ENCODE results near the gene MEIS3.

Gene MEIS3

GRCh38 chr19:47419030-47419783 is at the start of gene MEIS3:
MEIS3 (minus strand) TSS chr19:47419527; CDS start chr19:47419081, 446 bp downstream.
- DNase-seq (ENCODE audit: low read depth in 1 of 2, low spot score in 1 of 2): no peak

- DNase-seq (ENCODE audit: low read depth in 1 of 2, low spot score in 1 of 2): no peak
These were observed 48.6 kb upstream of the MEIS3 start for GRCh38 chr19:47467914-47468313.

GRCh38 chr19:47465957-47466356 is 46.6 kb upstream of the MEIS3 start:
- no peak for DNase-seq (ENCODE audit: low read depth in 1 of 2, low spot score in 1 of 2)

GRCh38 chr19:47464675-47465419 is 45.5 kb upstream of the MEIS3 start:
- no peak for DNase-seq (ENCODE audit: low read depth in 1 of 2, low spot score in 1 of 2)

GRCh38 chr19:47461876-47462275 is 42.5 kb upstream of the MEIS3 start:
- DNase-seq (ENCODE audit: low read depth in 1 of 2, low spot score in 1 of 2): no peak

GRCh38 chr19:47459477-47459876 is 40.1 kb upstream of the MEIS3 start:
- DNase-seq (ENCODE audit: low read depth in 1 of 2, low spot score in 1 of 2): no peak

- DNase-seq (ENCODE audit: low read depth in 1 of 2, low spot score in 1 of 2): no peak
These were observed 39.3 kb upstream of the MEIS3 start for GRCh38 chr19:47458672-47459071.

GRCh38 chr19:47456721-47457474 is 37.6 kb upstream of the MEIS3 start:
- no peak for DNase-seq (ENCODE audit: low read depth in 1 of 2, low spot score in 1 of 2)

GRCh38 chr19:47450478-47450877 is 31.2 kb upstream of the MEIS3 start:
- DNase-seq (ENCODE audit: low read depth in 1 of 2, low spot score in 1 of 2): no peak

GRCh38 chr19:47448360-47448727 is 29.0 kb upstream of the MEIS3 start:
- DNase-seq (ENCODE audit: low read depth in 1 of 2, low spot score in 1 of 2): no peak

- DNase-seq (ENCODE audit: low read depth in 1 of 2, low spot score in 1 of 2): peak; percentile 33 to 35
These were observed 28.4 kb upstream of the MEIS3 start for GRCh38 chr19:47447470-47448359.

GRCh38 chr19:47446534-47447469 is 27.5 kb upstream of the MEIS3 start:
- DNase-seq (ENCODE audit: low read depth in 1 of 2, low spot score in 1 of 2): no peak

GRCh38 chr19:47445937-47446402 is 26.6 kb upstream of the MEIS3 start:
- DNase-seq (ENCODE audit: low read depth in 1 of 2, low spot score in 1 of 2): peak; percentile 21 to 33

GRCh38 chr19:47445527-47445926 is 26.2 kb upstream of the MEIS3 start:
- DNase-seq (ENCODE audit: low read depth in 1 of 2, low spot score in 1 of 2): no peak

GRCh38 chr19:47444388-47444821 is 25.1 kb upstream of the MEIS3 start:
- DNase-seq (ENCODE audit: low read depth in 1 of 2, low spot score in 1 of 2): no peak

- no peak for DNase-seq (ENCODE audit: low read depth in 1 of 2, low spot score in 1 of 2)
These were observed 24.0 kb upstream of the MEIS3 start for GRCh38 chr19:47443331-47443730.

- DNase-seq (ENCODE audit: low read depth in 1 of 2, low spot score in 1 of 2): no peak
These were observed 19.5 kb upstream of the MEIS3 start for GRCh38 chr19:47438793-47439220.

- DNase-seq (ENCODE audit: low read depth in 1 of 2, low spot score in 1 of 2): no peak
These were observed 18.2 kb upstream of the MEIS3 start for GRCh38 chr19:47437500-47437899.

GRCh38 chr19:47436712-47437401 is 17.5 kb upstream of the MEIS3 start:
- peak; percentile 67 to 86 for DNase-seq (ENCODE audit: low read depth in 1 of 2, low spot score in 1 of 2)
